ENCODE measurements around the gene ZNF398. TPM values are rescaled to one million over a fixed set of nuclear protein-coding genes. Genes with fewer than 3 reads are reported as not detected.

ZNF398 gene
- total RNA-seq, result 14.2 and 16.0 TPM in 2 replicates

GRCh38 chr7:149147072-149147751 is at the start of gene ZNF398:
TSS of gene ZNF398 (plus strand) at chr7:149147453. CDS start at chr7:149147743, 290 bp downstream.
- TF ChIP-seq CTCF (IDR thresholded peaks at IDR 0.05; ENCODE audit: insufficient read depth, low read length, poor library complexity, severe bottlenecking), result peak; percentile 26
- peak within 1 kb of the TSS; percentile 94 for H3K4me3 ChIP-seq (ENCODE audit: low read depth, low read length)
- H3K36me3 ChIP-seq (ENCODE audit: control insufficient read depth, insufficient read depth, low read length), result no peaks in the 10 kb centered on the region
- no peaks in the 10 kb centered on the region for H3K27me3 ChIP-seq (ENCODE audit: control insufficient read depth, insufficient read depth, low read length)
- DNase-seq (ENCODE audit: low read depth), result no peak

GRCh38 chr7:149099058-149099457 is 48.2 kb upstream of the ZNF398 start:
- no peak for TF ChIP-seq CTCF (IDR thresholded peaks at IDR 0.05; ENCODE audit: insufficient read depth, low read length, poor library complexity, severe bottlenecking)
- no peaks in the 10 kb centered on the region for H3K36me3 ChIP-seq (ENCODE audit: control insufficient read depth, insufficient read depth, low read length)
- no peak for DNase-seq (ENCODE audit: low read depth)
- H3K27me3 ChIP-seq (ENCODE audit: control insufficient read depth, insufficient read depth, low read length), result no peaks in the 10 kb centered on the region
- no peak overlapping the region for H3K4me3 ChIP-seq (ENCODE audit: low read depth, low read length)

- DNase-seq (ENCODE audit: low read depth), result no peak
- H3K27me3 ChIP-seq (ENCODE audit: control insufficient read depth, insufficient read depth, low read length), result no peaks in the 10 kb centered on the region
- no peak overlapping the region for H3K4me3 ChIP-seq (ENCODE audit: low read depth, low read length)
- no peaks in the 10 kb centered on the region for H3K36me3 ChIP-seq (ENCODE audit: control insufficient read depth, insufficient read depth, low read length)
- TF ChIP-seq CTCF (IDR thresholded peaks at IDR 0.05; ENCODE audit: insufficient read depth, low read length, poor library complexity, severe bottlenecking), result no peak
Measured at GRCh38 chr7:149100821-149101220, 46.4 kb upstream of the ZNF398 start.

- no peak overlapping the region for H3K4me3 ChIP-seq (ENCODE audit: low read depth, low read length)
- H3K27me3 ChIP-seq (ENCODE audit: control insufficient read depth, insufficient read depth, low read length), result no peaks in the 10 kb centered on the region
- H3K36me3 ChIP-seq (ENCODE audit: control insufficient read depth, insufficient read depth, low read length), result no peaks in the 10 kb centered on the region
- no peak for DNase-seq (ENCODE audit: low read depth)
- no peak for TF ChIP-seq CTCF (IDR thresholded peaks at IDR 0.05; ENCODE audit: insufficient read depth, low read length, poor library complexity, severe bottlenecking)
Measured at GRCh38 chr7:149102666-149103065, 44.6 kb upstream of the ZNF398 start.

- no peak for TF ChIP-seq CTCF (IDR thresholded peaks at IDR 0.05; ENCODE audit: insufficient read depth, low read length, poor library complexity, severe bottlenecking)
- Histone ChIP-seq H3K36me3 (ENCODE audit: control insufficient read depth, insufficient read depth, low read length) (no peaks in the 10 kb centered on the region), H3K4me3 (ENCODE audit: low read depth, low read length) (no peak overlapping the region), H3K27me3 (ENCODE audit: control insufficient read depth, insufficient read depth, low read length) (no peaks in the 10 kb centered on the region)
- DNase-seq (ENCODE audit: low read depth), result no peak
Measured at GRCh38 chr7:149103424-149103823, 43.8 kb upstream of the ZNF398 start.

- Histone ChIP-seq H3K36me3 (ENCODE audit: control insufficient read depth, insufficient read depth, low read length) (no peaks in the 10 kb centered on the region), H3K27me3 (ENCODE audit: control insufficient read depth, insufficient read depth, low read length) (no peaks in the 10 kb centered on the region), H3K4me3 (ENCODE audit: low read depth, low read length) (no peak overlapping the region)
- TF ChIP-seq CTCF (IDR thresholded peaks at IDR 0.05; ENCODE audit: insufficient read depth, low read length, poor library complexity, severe bottlenecking), result no peak
- no peak for DNase-seq (ENCODE audit: low read depth)
Measured at GRCh38 chr7:149104214-149104613, 43.0 kb upstream of the ZNF398 start.

Data from kidney epithelial cell (primary cell).